Endothelial cell of umbilical vein (primary cell): Measurements from ENCODE around the gene IL21. TPM values are rescaled to one million over a fixed set of nuclear protein-coding genes. Genes with fewer than 3 reads are reported as not detected.

Source experiments
- BruUV-seq: library from RNA; stranded (reverse); fragments of 400-500 nt; replicated peaks from 2 replicates; lab custom pipeline; 2021; lab: Mats Ljungman, UMichigan
- CTCF ChIA-PET: fragments of 300-600, 350-600 bp; sonication (Branson Sonifier 250); formaldehyde crosslinking; loops from one replicate; lab custom pipeline; 2021; ENCODE audit warnings: antibody characterized with exemption, inconsistent platforms; lab: Charles Lee
- POLR2A ChIA-PET: fragments of 300-600, 350-600 bp; sonication (Branson Sonifier 250); formaldehyde crosslinking; loops from one replicate; lab custom pipeline; 2021; ENCODE audit warnings: antibody characterized with exemption, inconsistent platforms; lab: Charles Lee
- DNase-seq: peaks from one replicate; pipeline ENCODE4 v3.0.0-alpha.2; 2011; ENCODE audit warnings: low read depth, low spot score
- FAIRE-seq: peaks from 2 replicates; lab custom pipeline; 2011; peaks lifted over from hg19 to GRCh38; lab: Jason Lieb, UNC
- H2AFZ ChIP-seq: 2 replicates; pipeline ENCODE4 v1.6.0; 2012; ENCODE audit warnings: low read depth, low read length, control low read depth, inconsistent platforms
- H3K27ac ChIP-seq: 2 replicates; pipeline ENCODE4 v1.5.1; 2011; ENCODE audit warnings: low read depth, mild to moderate bottlenecking, control low read depth, low read length, moderate library complexity; ENCODE audit not compliant: insufficient read depth
- H3K27me3 ChIP-seq, 2 experiments: 2 replicates each; pipeline versions ENCODE4 v1.6.0 to v1.6.1; 2011; ENCODE audit warnings: low read length in 2 of 2, mixed read lengths in 1 of 2; ENCODE audit not compliant: control insufficient read depth in 2 of 2, insufficient read depth in 2 of 2
- H3K36me3 ChIP-seq, 2 experiments: 2 replicates in 1 of 2; 3 replicates in 1 of 2; pipeline ENCODE4 v1.5.1; 2011; ENCODE audit warnings: low read length in 2 of 2, mild to moderate bottlenecking in 1 of 2, moderate library complexity in 1 of 2; ENCODE audit not compliant: control insufficient read depth in 2 of 2, insufficient read depth in 2 of 2; ENCODE audit errors: extremely low read depth in 1 of 2
- H3K4me1 ChIP-seq: 3 replicates; pipeline ENCODE4 v1.5.1; 2011; ENCODE audit warnings: mild to moderate bottlenecking, low read length; ENCODE audit not compliant: control insufficient read depth, insufficient read depth; ENCODE audit errors: extremely low read depth
- H3K4me2 ChIP-seq: 2 replicates; pipeline ENCODE4 v1.6.1; 2011; ENCODE audit warnings: low read length, control low read depth, mixed read lengths; ENCODE audit not compliant: insufficient read depth
- H3K4me3 ChIP-seq, 3 experiments: fragments of 200-600 bp in 1 of 3; sonication (generic), shearing (Covaris generic) in 1 of 3; replicated peaks in 1 of 3; 2 replicates each; pipeline ENCODE4 v1.5.1; 2011 to 2016; ENCODE audit warnings: control low read depth in 3 of 3, low read length in 3 of 3, mild to moderate bottlenecking in 2 of 3, inconsistent platforms in 1 of 3, low read depth in 1 of 3, moderate library complexity in 1 of 3; ENCODE audit not compliant: insufficient read depth in 1 of 3
- H3K79me2 ChIP-seq: 2 replicates; pipeline ENCODE4 v1.6.0; 2012; ENCODE audit warnings: low read length, inconsistent platforms; ENCODE audit not compliant: control insufficient read depth, insufficient read depth
- H3K9ac ChIP-seq: replicated peaks from 2 replicates; pipeline ENCODE3; 2011; ENCODE audit warnings: low read length, control low read depth; ENCODE audit not compliant: insufficient read depth; ENCODE audit errors: extremely low read depth
- H3K9me1 ChIP-seq: replicated peaks from 3 replicates; pipeline ENCODE4 v1.6.0; 2011; ENCODE audit warnings: mild to moderate bottlenecking, low read length; ENCODE audit not compliant: control insufficient read depth, insufficient read depth; ENCODE audit errors: extremely low read depth
- H3K9me3 ChIP-seq: replicated peaks from 2 replicates; pipeline ENCODE4 v1.5.1; 2012; ENCODE audit warnings: low read length, inconsistent platforms; ENCODE audit not compliant: control insufficient read depth, insufficient read depth
- H4K20me1 ChIP-seq: replicated peaks from 2 replicates; pipeline ENCODE3; 2011; ENCODE audit warnings: mild to moderate bottlenecking, low read length; ENCODE audit not compliant: control insufficient read depth, insufficient read depth; ENCODE audit errors: extremely low read depth
- CTCF ChIP-seq, 2 donors: IDR thresholded peaks; 1 replicate in 1 of 2; 2 replicates in 1 of 2; pipeline ENCODE4 v1.5.1; 2011; ENCODE audit warnings: low read length in 2 of 2, mild to moderate bottlenecking in 2 of 2, moderate library complexity in 2 of 2, control low read depth in 1 of 2, inconsistent platforms in 1 of 2, low read depth in 1 of 2; ENCODE audit not compliant: insufficient read depth in 1 of 2; ENCODE audit errors: extremely low read depth in 1 of 2
- EZH2 ChIP-seq: IDR thresholded peaks from 2 replicates; pipeline ENCODE4 v1.6.1; 2012; ENCODE audit warnings: borderline replicate concordance, low read depth, mild to moderate bottlenecking, moderate library complexity, low read length, inconsistent platforms; ENCODE audit not compliant: severe bottlenecking
- FOS ChIP-seq: IDR thresholded peaks from 2 replicates; pipeline ENCODE4 v1.6.1; 2011; ENCODE audit warnings: mild to moderate bottlenecking, low read length, moderate library complexity, borderline replicate concordance; ENCODE audit not compliant: insufficient read depth
- GATA2 ChIP-seq: IDR thresholded peaks from 2 replicates; pipeline ENCODE4 v1.7.0; 2011; ENCODE audit warnings: low read depth, mild to moderate bottlenecking, moderate library complexity, mixed read lengths, low read length; ENCODE audit not compliant: insufficient read length, insufficient read depth
- JUN ChIP-seq: IDR thresholded peaks from 2 replicates; pipeline ENCODE4 v1.6.1; 2011; ENCODE audit warnings: borderline replicate concordance, low read depth; ENCODE audit not compliant: insufficient read length, insufficient read depth
- MYC ChIP-seq: IDR thresholded peaks from one replicate; pipeline ENCODE4 v1.6.1; 2011; ENCODE audit warnings: mild to moderate bottlenecking, low read depth, low read length
- POLR2A ChIP-seq: IDR thresholded peaks from 2 replicates; pipeline ENCODE4 v1.6.1; 2012; ENCODE audit warnings: low read depth, mild to moderate bottlenecking, control low read depth, low read length
- POLR2AphosphoS5 ChIP-seq: IDR thresholded peaks from 2 replicates; pipeline ENCODE4 v1.6.1; 2012; ENCODE audit warnings: low read depth, mild to moderate bottlenecking, control low read depth, low read length, moderate library complexity; ENCODE audit not compliant: insufficient read depth
- dilution Hi-C: fragments of 300-500 bp; cut with MboI; formaldehyde crosslinking; loops from one replicate; pipeline ENCODE4 v1.15.0; 2019; ENCODE audit warnings: low sequenced_read_pairs; ENCODE audit not compliant: extremely low pct_ligation_motif_present
- intact Hi-C: fragments of 100-400 bp; cut with micrococcal nuclease; formaldehyde crosslinking; loops from one replicate; pipeline ENCODE4 v1.10.0; 2022
- polyA plus RNA-seq, 4 experiments: library from polyadenylated mRNA; depleted of rRNA in 3 of 4; stranded (reverse) in 3 of 4; unstranded in 1 of 4; fragments of >200 nt; gene quantifications; 2 replicates each; pipeline versions ENCODE4 v1.2.1 to v1.2.3, GENCODE V29; 2011 to 2012; ENCODE audit warnings: missing spikeins in 1 of 4
- total RNA-seq: library from RNA; stranded (reverse); gene quantifications from 2 replicates; pipeline ENCODE4 v1.2.3, GENCODE V29; 2021
- TF ChIP-seq, protein P1 (sequence below): IDR thresholded peaks from 2 replicates; pipeline ENCODE4 v1.6.1; 2011; ENCODE audit not compliant: insufficient read depth, insufficient read length

Gene IL21
- total and polyA plus RNA-seq, 2 donors (not counting 3 experiments of a cell fraction or from before 2014, with no cell fraction given) = not detected

- Histone ChIP-seq H3K9ac (no peak overlapping the region), H4K20me1 (no peaks in the 10 kb centered on the region), H3K4me3 (no peak overlapping the region), H3K27me3 (peaks cover 10 to 14% of the 10 kb centered on the region in 2 experiments), H3K27ac (no peak overlapping the region), H3K9me3 (no peaks in the 10 kb centered on the region), H3K36me3 (no peaks in the 10 kb centered on the region), H3K79me2 (no peaks in the 10 kb centered on the region), H3K4me2 (no peak overlapping the region), H3K9me1 (no peaks in the 10 kb centered on the region), H2AFZ (no peak overlapping the region), H3K4me1 (no peaks in the 10 kb centered on the region)
- DNase-seq (no peak), FAIRE-seq (no peak)
- ChIA-PET POLR2A (no interaction called here), CTCF (interaction anchor here (0.6 to 4.7 kb wide), 24 partner anchors 9 to 1661 kb away, joined by 3 to 84 read pairs (median 5); partner anchors contain the start of genes BBS12 and NUDT6)
- BruUV-seq = no TSS peak
- dilution Hi-C loops (no loop called here), intact Hi-C loops (no loop called here)
- TF ChIP-seq CTCF (IDR thresholded peaks at IDR 0.05; ENCODE audit: extremely low read depth in 1 of 2, insufficient read depth in 1 of 2, low read depth in 1 of 2, low read length in 2 of 2) = no peak
- TF ChIP-seq MYC = no peak
- TF ChIP-seq FOS = no peak
- TF ChIP-seq POLR2AphosphoS5 = no peak
- TF ChIP-seq EZH2 = no peak
- no peak for TF ChIP-seq JUN
- TF ChIP-seq, protein P1, sequence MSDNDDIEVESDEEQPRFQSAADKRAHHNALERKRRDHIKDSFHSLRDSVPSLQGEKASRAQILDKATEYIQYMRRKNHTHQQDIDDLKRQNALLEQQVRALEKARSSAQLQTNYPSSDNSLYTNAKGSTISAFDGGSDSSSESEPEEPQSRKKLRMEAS = no peak
- no peak for TF ChIP-seq GATA2
- no peak for TF ChIP-seq POLR2A
Observed at GRCh38 chr4:122603156-122603574, 17.7 kb downstream of the IL21 start.
